ENCODE measurements around the gene BIN1.

GRCh38 chr2:127097471-127097765 lies 9.5 kb downstream of the BIN1 start:
- TF ChIP-seq POLR2A (IDR thresholded peaks at IDR 0.05), result no peak
- TF ChIP-seq CTCF (IDR thresholded peaks at IDR 0.05), result no peak
